ENCODE measurements around the gene ATXN7L3.

Gene ATXN7L3

DNA sequence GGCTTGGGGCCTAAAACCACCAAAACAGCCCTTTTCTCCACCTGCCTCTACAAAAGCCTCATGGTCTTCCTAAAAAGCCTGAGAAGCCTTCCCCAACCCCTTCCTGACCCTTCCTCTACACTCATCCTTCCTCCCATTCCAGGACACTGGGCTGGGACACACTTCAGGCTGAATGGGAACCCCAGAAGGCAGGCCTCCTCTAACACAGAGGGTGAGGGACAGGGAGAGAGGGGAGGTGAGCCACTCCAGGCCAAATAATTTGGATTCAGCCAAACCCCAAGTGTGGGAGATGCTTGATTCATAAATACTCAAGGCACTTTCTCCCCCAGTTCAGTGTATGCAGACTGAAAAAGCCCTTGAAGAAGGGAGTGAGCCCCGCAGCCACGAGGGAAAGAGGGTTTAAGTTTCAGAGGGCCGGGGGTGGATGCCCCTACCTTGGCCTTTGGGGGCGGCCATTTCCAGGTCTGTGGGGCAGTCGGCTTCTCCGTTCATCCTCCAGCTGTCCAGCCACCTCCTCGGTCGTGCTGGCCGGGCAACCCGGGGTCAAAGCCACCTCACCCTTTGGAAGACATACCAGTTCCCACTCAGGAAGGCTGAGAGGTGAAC lies 18.2 kb upstream of the ATXN7L3 start:
- DNase-seq = no peak

DNA sequence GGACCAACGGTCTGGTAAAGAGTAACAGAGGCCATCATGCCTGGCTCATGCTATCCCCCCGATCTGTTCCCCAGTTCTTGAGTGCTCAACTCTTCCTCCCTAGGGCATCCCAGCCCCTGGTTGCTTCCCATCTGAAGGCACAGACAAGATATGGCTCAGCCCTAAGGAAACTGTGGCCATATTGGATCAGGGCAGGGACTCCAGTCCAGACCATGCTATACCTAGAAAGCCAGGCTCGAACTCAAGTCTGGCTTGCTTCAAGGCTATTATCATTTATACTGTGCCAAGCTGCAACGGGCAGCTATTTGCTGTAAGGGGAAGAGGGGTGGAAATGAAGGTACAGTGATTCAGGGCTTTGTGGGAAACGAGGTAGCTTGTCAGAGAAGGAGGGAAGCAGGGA lies 17.0 kb upstream of the ATXN7L3 start:
- no peak for DNase-seq

DNA sequence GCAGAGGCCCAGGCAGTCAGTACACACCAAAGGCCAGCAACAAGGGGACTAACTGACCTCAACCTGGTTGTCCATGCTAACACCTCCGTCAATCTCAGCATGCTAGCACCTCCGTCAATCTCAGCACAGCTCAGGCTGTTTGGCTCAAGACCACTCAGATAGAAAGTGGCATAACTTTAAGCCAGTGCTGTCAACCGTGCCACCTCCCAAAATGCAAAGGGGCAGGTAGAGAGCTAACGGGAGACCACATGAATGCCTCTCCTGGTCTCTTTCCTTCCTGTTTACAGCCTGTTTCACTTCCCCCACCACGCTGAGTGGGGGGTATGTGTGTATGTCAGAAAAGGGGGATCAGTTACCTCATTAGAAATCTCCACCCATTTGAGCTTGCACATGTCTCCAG lies 16.5 kb upstream of the ATXN7L3 start:
- no peak for DNase-seq

DNA sequence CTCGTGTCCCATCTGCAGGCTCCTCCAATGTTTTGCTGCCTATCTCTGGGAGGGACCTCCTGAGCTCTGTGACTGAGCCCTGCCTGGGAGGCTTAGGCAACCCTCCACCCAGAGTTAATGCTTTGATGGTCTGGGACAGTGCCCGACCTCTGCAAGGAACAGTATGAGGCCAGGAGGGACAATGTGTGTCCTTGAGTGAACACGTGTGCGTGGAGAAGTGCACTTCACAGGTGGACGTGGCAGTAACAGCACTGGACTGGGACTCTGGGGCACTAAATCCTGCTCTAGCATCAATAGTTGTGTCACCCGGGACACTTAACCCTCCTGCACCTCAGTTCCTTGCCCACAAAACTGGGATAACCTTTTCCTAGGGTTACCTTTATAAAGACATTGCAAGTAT lies 15.2 kb upstream of the ATXN7L3 start:
- no peak for DNase-seq

DNA sequence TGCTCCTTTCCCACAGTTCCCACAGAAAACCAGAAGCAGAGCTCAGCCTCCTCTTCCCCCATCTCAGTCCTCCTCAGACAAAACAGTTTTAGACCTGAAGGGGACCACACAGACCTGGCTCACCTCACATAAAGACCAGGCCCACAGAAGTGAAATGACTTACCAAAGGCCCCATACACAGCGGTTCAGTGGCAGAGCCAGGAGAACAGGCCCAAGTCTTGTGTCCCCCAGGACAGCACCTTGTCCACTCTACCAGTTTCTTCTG lies 14.5 kb upstream of the ATXN7L3 start:
- no peak for DNase-seq

DNA sequence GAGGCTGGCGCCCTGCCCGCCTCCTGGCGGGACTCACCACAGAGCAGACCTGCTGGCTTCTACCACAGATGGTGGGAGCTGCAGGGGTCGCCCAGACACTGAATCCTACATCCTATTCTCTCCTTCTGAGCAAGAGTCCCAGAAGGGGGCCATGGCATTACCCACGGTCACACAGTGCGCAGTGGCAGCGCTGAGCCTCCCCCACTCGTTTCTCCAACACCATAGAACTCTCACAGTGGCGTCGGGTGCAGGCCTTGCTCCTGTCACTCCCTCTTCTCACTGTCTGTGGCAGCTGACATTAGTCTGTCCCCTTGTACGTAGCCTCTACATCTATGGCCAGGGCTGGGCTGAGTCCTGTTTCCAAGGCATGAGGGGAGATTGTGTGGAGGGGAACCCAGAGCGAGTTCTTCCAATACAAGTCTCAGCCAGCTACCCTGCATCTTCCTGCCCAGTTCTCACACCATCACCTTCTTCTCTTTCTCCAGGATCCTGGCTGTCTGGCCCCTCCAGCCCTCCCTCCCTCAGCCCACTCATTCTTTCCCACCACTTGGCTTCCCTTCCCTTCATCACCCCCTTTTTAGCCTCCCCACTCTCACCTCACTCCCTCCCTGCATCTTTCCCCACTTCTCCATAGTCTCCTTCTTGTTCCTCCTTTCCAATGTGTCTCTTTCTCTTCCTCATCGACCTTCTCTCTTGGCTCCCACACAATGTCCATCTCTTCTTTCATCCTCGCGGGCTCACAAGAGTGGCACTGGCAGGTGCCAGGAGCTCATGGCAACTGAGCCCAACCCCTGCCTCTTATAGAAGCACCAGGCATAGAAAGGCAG lies 13.9 kb upstream of the ATXN7L3 start:
- DNase-seq = no peak

DNA sequence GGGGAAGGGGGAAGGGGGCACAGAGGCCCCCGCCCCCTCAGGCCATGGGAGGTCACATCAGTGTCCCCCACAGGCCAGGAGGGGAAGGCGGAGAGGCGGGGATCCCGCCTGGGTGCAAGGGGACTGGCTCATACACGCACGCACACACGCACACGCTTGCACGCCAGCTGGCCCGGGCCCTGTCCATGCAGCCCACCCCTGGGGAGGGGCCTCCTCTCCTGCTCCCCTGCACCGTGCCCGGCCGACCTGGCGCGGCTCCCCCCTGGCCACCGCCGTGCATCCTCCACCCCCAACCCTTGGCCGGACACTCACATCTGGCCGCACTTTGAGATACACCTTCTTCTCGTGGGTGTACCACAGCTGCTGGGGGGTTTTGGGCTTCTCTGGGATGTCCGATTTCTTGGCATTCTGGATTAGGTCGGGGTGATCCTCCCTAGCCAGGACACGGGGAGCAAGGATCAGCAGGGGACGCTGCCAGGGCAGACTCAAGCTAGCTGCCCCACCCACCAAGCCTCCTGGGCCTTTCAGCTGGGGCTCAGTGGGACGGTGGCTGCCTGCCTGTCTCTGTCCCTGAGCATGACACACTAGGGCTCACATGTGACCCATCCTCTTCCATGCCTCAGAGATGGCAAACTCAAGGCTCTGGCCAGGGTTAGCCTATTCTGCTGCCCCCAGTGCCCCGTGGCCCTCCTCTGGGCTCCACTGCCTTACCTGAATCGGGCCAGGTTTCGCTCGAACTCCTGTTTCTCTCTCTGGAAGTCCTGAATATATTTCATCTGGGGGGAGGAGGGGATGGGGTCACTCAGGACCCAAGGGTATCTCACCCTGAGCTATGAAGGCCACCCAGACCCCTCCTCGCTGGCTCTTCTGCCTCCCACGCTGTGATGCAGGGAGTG lies 13.1 kb upstream of the ATXN7L3 start:
- no peak for DNase-seq

DNA sequence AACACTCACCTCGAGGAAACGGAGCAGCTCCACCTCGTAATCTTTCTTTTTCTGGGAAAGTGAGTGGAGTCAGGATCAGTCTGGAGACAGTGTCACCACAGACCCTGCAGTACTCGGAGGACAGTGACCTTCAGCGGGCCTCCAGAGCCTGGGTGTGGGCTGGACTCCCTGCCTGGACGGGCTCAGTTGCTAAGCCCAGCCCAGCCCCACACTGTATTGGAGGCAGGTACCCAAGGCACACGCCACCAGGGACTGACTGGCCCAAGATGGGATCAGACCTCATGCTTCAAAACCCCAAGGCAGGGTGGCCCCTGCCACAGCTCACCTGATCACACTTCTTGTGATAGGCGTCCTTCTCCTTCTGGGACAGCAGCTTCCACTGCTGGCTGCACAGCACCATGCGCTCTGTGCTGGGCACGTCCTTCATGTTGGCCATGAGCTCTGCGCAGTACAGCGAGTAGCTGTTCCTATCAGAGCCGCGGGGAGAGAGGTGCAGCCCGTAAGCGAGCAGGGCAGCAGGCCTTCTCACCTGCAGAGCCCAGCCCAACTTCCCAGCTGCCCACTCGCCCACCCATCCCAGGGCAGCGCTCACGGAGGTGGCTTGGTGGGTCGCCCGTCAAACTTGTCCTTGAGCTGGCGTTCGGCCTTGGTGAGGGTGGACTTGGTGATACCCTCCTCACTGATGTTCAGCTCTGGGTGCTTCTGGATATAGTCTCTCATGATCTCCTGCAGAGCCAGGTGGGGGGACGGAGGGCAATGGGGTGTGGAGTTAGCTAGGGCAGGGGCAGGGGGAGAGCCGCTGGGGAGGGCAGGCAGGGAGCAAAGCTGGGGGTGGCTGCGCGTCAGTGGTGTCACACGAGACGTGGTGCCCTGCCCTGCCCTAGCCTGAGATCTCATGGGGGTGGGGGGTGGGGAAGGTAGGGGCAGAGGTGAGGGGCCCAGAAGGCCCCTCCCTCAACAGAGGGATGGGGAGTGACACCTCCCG lies 11.9 kb upstream of the ATXN7L3 start:
- DNase-seq = no peak

DNA sequence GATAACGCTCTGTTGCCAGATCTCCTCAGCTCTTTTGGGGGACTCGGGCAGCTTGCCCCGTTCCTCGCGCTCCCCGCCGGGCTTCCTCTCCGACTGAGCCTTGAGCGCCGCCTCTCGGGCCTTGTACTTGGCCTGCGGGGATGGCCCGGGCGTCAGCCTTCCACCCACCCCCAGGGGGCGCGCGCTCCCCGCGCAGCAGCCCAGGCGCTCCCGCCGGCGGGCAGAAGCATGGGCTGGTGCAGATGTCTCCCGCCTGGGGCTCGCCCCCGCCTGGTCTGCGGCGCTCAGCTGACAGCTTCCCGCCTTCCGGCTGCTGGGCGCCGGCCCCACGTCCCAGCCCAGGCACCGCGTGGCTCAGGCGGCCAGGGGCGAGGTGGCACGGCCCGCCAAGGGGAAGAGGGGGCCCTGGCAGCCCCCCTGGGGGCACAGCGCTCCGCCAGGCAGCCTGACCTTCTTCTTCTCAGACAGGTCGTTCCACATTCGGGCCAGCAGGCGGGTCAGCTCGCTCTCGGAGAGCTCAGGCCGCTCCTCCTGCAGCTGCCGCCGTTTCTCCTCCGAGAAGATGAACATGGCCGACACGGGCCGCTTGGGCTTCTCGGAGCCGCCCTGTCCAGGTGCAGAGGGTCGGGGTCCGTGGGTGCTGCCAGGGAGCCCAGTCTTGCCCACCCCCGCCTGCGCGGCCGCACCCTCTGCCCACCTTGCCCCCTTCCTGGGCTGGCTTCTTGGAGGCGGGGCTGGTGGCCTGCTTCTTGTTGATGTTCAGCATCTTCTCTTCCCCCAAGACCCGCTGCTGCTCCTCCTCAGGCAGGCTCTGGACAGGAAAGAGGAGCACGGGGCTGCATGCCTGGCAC lies 10.9 kb upstream of the ATXN7L3 start:
- peak; percentile 98 for DNase-seq

DNA sequence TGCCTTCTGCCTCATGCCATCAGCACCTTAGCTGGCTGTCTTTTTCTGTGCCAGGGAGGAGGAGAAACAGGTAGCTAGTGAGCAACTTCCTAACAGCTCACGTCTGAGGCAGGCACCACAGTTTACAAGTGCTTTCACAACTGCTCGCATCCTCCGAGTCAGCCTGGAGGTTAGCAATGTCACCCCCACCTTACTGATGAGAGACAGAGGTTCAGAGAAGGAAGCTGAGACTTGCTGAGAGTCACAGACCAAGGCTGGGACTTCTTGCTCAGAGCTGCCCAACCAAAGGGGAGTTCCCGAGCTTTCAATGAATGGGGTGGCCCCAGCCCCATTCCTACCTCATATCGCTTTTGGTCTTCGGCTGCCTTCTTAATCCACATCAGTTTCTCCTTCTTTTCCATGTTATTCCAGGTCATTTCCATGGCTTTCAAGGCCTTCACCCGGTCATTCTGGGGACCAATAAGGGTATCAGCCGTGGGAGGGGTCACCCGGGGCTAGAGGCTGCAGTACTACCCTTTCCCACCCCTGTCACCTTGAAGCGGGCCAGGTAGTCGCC lies 10.2 kb upstream of the ATXN7L3 start:
- peak; percentile 73 for DNase-seq

DNA sequence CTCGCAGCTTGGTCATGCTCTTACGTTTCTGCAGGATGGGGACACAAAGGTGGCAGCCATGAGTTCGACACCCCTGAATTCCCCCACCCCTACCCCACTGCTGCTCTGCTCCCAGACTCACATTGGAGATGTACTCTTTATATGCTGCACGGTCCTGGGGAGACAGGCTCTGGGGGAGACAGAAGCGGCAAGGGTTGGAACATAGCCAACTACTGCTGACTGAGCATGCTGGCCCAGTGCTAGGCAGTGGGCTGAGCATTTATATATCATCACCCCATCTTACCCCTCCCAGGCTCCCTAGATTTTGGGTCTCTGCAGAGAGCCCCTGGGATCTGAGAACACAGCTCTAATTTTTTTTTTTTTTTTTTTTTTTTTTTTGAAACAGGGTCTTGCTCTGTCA lies 8.1 kb upstream of the ATXN7L3 start:
- DNase-seq = no peak

DNA sequence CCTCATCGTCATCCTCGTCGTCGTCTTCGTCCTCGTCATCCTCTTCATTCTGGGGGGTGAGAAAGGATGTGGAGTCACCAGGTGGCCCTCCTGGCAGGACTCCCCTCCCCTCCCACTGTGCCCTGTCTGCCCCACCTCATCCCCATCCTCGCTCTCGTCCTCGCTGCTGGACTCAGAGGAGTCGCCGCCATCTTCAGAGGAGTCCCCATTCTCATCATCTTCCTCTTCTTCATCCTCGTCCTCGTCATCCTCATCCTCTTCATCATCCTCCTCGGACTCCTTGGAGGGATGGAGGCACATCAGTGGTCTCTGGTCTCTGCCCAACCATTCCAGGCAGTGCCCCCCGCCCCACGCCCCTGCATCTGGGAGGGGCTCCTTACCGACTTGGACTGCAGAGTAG lies 7.6 kb upstream of the ATXN7L3 start:
- no peak for DNase-seq

DNA sequence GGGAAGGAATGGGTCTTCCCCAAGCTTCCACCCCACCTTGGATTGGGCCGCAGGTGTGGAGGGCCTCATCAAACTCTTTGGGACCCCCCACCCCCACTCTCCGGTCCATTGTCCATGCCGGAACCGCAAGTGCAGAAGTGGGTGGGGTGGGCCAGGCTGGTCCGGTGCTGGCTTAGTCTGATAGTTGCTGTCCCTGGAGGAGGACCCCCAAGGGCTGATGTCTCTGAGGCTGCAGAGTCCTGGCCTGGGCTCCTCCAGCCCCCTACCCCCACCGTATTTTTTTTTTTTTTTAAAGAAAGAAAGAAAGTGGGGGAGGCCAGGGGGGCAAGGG lies 7.1 kb upstream of the ATXN7L3 start:
- no peak for DNase-seq

DNA sequence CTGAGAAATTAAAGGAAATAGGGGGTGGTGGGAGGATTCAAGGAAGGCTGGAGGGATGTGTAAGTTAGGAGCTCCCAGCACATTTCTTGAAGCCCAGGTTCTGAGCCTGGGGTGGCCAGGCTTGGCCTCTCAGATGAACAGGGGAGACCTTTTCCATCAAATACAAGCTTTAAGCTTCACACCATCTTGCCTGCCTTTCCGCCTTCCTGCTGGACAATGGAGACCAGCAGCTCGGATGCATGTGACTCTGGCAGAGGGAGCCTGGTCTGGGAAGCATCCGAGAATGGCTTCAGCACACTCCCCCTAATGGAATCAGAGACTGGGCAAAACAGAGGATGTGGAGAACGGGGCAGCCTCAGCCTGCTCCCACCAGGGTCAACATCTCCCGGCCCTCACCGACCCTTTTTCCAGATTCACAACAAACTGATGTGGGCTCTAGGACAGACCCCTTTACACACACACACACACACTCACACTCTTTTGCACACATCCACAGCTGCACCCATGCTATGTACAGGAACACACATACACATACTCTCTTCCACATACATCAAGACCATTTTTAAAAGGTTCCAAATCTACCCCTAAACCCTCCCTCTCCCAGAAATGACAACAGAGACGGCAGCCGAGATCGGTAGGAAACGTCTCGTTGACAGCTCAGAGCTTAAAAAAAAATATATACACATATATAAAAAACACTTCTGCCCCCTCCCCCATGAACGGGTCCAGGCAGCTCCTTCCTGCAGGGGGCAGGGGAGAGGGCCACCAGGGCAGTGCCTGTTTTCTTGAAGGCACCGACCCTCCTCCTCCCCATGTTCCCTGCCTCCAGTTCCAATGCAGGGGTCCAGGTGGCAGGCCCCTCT lies 6.5 kb upstream of the ATXN7L3 start:
- DNase-seq = no peak

DNA sequence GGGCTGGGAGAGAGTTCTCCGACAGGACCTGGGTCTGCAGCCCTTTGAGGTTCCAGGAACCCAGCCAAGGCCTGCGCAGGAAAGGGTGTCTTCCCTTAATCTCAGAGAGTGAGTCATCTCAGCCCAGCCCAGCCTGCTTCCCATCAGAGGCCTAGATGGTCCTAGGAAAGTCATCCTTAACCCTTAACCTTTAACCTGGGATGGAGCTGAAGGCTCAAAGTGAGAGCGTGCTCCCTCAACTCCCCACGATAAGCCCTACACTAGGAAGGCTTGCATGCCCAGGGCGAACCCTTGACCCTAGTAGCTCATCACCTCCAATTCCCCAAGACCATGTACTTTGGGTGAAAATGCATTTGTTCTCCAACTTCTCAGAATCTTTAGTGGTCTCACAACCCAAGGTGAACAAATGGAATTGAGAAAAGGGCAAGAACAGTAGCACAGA lies 4.8 kb upstream of the ATXN7L3 start:
- no peak for DNase-seq

DNA sequence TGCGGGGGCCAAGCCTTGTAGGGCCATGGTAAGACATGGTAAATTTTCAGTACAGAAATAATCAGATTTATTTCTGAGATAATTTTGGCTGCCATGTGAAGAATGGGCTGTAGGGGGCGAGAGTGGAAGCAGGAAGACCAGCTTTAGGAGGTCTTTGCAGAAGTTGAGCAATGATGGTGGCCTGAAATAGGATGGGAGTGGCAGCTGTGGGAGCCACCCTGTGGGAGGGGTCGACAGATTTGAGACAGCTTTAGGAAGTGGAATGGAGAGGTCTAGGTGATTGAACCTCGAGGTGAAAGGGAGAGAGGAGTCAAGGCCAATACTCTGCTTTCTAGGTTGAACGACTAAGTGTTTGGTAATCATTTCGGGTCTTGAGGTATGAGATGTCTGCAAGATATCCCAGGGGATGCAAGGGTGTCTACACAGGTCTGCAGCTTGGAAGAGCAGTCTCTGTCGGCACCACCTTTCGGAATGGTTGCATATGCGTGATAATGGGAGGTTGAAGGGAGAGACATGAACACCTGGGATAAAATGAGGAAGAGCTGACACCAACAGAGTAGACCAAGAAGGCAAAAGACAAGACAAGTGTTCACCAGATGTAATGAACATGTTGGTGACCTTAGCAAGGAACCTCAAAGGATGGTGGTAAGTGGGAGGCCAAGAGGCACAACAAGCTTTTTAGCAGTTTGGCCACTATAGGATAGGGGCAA lies 4.2 kb upstream of the ATXN7L3 start:
- DNase-seq = peak; percentile 70

DNA sequence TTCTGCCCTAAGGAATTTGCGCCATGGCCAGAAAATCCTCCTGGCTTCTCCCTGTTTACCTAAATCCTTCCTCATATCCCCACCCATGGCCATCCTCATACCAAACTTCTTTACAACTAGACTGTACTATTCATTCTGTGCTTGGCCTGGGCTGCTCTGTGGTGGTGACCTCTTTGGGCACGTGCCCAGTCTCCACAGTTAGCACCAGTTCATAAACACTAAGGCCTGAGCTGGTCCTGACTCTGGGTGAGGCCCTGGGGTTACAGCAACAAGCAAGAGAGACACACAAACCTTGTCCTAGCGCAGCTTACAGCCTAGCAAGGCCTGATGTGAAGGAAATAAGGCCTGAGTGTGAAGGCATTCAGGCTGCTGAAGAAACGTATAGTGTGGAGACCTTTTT lies 3.1 kb upstream of the ATXN7L3 start:
- no peak for DNase-seq

DNA sequence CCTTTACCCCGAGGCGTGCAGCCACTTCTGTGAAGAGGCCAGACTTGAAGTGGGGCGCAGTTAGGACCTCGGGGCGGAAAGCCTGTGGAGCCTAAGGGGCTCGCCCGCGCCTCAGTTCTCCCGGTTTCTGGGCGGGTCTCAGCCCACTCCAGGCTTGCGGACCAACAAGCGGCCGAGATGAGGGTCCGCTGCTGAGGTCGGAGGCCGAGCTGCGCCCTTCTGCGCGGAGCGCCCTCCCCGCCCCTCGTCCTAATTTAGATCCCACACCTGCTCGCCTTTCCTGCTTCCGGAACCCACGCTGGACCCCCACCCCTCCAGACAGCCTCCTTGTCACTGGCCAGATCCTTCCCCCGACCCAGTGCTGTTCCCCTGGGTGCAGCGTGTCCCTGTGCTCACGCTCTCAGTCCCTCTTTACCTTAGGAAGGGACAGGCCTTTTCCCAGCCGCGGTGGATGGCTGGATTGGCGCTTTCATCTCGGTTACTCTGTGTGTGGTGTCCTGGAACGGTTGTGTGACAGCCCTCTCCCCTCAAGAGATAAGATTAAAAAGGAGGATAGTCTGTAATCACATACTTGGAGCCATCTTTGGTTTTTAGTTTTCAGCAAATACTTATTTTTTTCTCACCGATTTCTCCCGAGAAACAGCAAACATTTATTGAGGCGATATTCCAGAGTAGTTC lies 933 bp upstream of the ATXN7L3 start:
- no peak for DNase-seq

Data from activated CD8-positive, alpha-beta memory T cell treated with anti-CD3 and anti-CD28 coated beads, Interleukin-2, amount 50 U/mL, for 48 hours (primary cell).